GM19193 (cell line): ENCODE data around the gene TBCE.
A peak's percentile ranks its signal among the peaks of the same experiment; 100 is the strongest.

Experiments
- POLR2A ChIP-seq: IDR thresholded peaks from 4 replicates; pipeline ENCODE4 v1.6.1; 2011; ENCODE audit not compliant: insufficient read depth, insufficient read length; ENCODE audit errors: extremely low read depth

The TBCE gene

GRCh38 chr1:235367000-235367908, at the start of gene TBCE:
Gene TBCE, plus strand, starts transcription at chr1:235367427. Its CDS starts 12,623 bp downstream, at chr1:235380050.
- TF ChIP-seq POLR2A: peak; percentile 95

DNA sequence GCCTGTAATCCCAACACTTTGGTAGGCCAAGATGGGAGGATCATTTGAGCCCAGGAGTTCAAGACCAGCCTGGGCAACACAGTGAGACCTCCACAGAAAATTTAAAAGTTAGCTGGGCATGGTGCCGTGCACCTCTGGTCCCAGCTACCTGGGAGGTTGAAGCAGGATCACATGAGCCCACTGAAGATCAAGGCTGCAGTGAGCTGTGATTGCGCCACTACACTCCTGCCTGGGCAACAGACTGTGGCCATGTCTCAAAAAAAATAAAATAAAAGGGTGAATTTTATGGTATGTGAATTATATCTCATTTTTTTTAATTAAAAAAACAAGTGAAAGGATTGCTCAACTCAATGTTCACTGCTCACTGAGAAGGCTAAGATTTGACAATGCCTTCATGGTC, 48.0 kb upstream of the TBCE start:
- no peak for TF ChIP-seq POLR2A

GRCh38 chr1:235320521-235321179, 46.6 kb upstream of the TBCE start:
- TF ChIP-seq POLR2A: no peak

DNA sequence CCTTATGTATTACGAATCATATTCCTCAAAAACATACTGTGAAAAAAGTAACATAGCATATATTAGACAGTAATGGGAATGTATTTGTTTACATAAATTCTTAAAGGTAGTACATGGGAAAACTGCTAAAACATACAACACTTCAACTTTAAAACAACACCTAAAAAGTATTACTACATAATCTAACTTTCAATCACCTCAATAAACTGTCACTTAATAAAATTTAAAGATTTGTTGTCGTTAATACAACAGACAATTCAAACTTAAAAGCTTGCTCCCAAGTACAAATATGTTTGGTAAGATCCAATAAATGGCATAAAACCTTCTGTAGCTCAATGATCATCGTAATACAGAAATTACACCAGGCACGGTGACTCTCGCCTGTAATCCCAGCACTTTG, 42.9 kb upstream of the TBCE start:
- no peak for TF ChIP-seq POLR2A

DNA sequence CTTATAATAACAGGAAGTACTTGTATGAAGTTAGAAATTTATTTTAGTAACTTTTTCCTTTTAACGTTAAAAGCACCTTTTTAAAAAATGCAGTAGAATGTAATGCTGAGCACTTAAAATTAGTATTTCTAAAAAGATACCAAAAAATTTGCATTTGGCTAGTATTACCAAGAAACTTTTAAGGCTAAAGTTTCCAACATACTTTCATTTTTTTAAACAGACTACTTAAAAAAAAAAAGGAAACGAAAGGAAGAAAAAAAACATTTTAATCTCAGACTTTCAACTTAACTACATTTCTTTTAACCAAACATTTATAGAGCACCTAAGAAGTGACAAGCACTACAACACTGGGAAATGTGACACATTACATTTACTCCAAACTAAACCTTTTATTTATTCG, 42.1 kb upstream of the TBCE start:
- no peak for TF ChIP-seq POLR2A

- no peak for TF ChIP-seq POLR2A
Observed at GRCh38 chr1:235325854-235326253, 41.4 kb upstream of the TBCE start.

DNA sequence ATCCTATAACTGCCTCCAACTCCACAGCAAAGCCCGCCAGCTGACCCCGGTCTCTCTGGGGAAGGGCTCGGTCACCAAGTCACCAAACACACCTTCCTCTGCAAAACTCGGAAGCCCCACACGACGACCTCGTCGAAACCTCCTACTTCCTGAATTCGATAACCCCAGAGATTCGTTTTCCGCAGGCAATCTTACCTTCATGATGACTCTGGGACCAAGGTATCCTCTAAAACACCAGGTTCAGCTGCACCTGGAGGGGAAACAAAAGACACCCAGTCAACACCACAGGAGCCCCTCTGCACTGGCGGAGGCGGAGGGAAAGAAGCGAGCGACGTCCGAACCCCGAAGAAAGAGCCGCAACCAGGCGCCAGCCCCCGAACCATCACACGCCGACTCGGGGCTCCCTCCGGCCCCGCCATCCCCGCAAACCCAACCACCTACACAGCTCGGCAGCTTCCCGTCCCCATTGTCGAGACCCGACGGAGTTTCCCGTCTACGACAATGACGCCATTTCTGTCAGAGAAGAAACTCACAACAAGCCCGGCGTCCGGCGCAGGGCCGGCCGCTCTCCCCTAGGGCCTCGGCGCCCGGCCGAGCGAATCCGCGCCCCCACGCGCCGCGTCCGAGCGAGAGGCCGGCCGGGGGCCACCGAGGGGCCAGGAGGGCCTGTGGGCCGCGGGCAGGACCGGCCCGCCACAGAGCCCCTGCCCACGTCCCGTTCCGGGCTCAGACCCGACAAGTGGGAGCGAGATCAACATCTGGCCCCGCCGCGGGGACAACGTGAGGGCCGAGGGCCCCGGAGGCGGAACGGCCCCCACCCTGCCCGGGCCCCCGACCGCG, 40.3 kb upstream of the TBCE start:
- peak; percentile 25 for TF ChIP-seq POLR2A

GRCh38 chr1:235327559-235328270, 39.5 kb upstream of the TBCE start, which contains the start of gene ARID4B:
Gene ARID4B, minus strand, starts transcription at chr1:235328179. Its CDS starts 1,260 bp downstream, at chr1:235326919.
- TF ChIP-seq POLR2A: peak; percentile 52

GRCh38 chr1:235328271-235329138, 38.7 kb upstream of the TBCE start, which contains the start of gene GGPS1:
Gene GGPS1, plus strand, starts transcription at chr1:235328570. Its CDS starts 6,695 bp downstream, at chr1:235335265.
- peak; percentile 76 for TF ChIP-seq POLR2A

DNA sequence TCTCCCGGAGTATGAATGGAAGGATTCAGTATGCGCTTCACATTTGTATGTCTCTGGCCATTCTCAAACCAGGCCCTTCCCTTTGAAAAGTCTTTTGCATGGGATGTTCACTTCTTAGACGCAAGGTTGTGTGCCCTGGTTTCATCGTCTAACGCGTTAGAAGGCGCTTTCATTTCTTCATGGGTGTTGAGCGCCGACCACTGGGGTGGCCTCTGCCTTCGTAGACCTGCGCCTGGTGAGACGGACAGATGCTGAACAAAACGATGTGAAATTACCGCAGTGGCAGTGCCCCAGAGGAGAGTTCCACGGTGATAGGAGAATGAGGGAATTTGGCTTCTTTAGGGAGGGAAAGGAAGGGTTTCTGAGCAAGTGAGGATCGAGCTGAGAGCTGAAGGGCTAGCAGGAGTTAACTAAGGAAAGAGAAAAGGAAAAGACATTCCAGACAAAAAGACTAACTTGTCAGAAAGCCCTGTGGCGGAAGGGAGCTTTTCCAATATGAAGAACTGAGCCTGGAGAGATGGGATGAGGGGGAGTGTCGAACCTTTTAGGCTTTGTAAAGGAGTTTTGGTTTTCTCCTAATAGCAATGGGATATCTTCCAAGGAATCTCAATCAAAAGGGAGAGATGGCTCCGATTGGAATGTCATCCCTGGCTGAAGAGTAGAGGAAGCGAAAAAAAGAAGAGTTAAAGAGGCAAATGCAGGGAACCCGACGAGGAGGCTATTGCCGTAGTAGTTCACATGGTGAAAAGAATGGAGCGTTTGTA, 37.9 kb upstream of the TBCE start:
- no peak for TF ChIP-seq POLR2A

DNA sequence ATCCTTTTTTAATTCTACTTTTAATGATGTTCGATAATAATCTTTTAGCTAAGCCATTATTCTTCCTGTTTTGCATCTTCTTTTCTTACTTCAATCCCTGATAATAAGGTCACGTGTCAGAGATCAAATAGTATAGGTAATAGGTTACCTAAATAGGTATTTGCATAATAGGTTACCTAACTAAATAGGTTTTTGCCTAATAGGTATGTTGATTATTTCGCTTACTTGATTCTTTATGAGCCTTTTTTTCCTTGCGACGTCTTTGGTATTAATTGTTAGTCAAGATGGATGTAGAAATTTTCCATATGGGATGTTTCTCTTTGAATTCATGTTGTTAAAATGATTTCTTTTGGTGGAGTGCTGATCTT, 36.3 kb upstream of the TBCE start:
- TF ChIP-seq POLR2A: no peak

DNA sequence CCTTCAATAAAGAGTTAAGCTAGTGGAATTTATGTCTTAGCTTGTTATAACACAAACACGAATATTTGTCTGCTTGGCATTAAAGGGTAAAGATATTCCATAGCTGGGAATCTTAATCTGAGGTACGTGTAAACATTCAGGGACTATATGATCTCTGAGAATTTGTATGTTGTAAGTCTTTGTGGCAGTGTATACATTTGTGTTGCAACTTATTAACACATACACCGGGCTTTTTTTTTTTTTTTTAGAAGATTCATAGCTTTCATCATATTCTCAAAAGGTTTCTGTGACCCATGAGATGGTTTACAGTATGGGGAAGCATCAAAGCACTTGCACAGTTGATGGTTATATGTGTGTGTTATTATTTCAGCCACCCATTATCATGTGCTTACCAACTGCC, 35.8 kb upstream of the TBCE start:
- TF ChIP-seq POLR2A: no peak

GRCh38 chr1:235336903-235337302, 30.3 kb upstream of the TBCE start:
- no peak for TF ChIP-seq POLR2A
